ENCODE measurements around the gene IQCE.

DNA sequence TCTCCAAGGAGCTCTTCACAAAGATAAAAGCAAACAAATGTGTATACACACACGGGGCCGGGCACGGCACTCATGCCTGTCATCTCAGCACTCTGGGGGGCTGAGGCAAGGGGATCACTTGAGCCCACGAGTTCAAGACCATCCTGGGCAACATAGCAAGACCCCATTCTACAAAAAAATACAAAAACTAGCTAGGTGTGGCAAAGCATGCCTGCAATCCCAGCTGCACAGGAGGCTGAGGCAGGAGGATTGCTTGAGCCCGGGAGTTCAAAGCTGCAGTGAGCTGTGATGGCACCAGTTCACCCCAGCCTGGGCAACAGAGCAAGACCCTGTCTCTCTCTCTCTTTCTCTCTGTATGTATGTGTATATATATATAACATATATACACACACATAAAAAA lies 95.3 kb downstream of the IQCE start:
- TF ChIP-seq, protein P1, sequence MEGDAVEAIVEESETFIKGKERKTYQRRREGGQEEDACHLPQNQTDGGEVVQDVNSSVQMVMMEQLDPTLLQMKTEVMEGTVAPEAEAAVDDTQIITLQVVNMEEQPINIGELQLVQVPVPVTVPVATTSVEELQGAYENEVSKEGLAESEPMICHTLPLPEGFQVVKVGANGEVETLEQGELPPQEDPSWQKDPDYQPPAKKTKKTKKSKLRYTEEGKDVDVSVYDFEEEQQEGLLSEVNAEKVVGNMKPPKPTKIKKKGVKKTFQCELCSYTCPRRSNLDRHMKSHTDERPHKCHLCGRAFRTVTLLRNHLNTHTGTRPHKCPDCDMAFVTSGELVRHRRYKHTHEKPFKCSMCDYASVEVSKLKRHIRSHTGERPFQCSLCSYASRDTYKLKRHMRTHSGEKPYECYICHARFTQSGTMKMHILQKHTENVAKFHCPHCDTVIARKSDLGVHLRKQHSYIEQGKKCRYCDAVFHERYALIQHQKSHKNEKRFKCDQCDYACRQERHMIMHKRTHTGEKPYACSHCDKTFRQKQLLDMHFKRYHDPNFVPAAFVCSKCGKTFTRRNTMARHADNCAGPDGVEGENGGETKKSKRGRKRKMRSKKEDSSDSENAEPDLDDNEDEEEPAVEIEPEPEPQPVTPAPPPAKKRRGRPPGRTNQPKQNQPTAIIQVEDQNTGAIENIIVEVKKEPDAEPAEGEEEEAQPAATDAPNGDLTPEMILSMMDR (IDR thresholded peaks at IDR 0.05): no peak
- TF ChIP-seq POLR2A (IDR thresholded peaks at IDR 0.05): no peak
